Astrocyte (in vitro differentiated cells and primary cell): Measurements from ENCODE around the gene DCAF6.

Source experiments
- CTCF ChIP-seq: IDR thresholded peaks from 2 replicates; pipeline ENCODE4 v1.5.1; 2011; ENCODE audit warnings: low read depth, mild to moderate bottlenecking, inconsistent platforms, low read length, moderate library complexity; ENCODE audit not compliant: insufficient read depth
- EZH2 ChIP-seq: IDR thresholded peaks from 2 replicates; pipeline ENCODE4 v1.6.1; 2012; ENCODE audit warnings: mild to moderate bottlenecking, low read length, inconsistent platforms; ENCODE audit not compliant: insufficient read depth

- TF ChIP-seq CTCF, result no peak
- no peak for TF ChIP-seq EZH2
Observed at GRCh38 chr1:168019407-168019806, 82.9 kb downstream of the DCAF6 start.
